ENCODE measurements around the gene ELOVL6.
"Not testable (repeated sequence)": the region's sequence is repeated elsewhere in the genome, so short reads cannot be mapped to it uniquely, and the experiment has no call there.

DNA sequence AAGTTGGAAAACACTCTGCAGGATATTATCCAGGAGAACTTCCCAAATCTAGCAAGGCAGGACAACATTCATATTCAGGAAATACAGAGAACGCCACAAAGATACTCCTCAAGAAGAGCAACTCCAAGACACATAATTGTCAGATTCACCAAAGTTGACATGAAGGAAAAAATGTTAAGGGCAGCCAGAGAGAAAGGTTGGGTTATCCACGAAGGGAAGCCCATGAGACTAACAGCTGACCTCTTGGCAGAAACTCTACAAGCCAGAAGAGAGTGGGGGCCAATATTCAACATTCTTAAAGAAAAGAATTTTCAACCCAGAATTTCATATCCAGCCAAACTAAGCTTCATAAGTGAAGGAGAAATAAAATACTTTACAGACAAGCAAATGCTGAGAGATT is 120.3 kb downstream of the ELOVL6 start:
- TF ChIP-seq CREBBP (IDR thresholded peaks at IDR 0.05; ENCODE audit: low read depth, low read length); SP2 (IDR thresholded peaks at IDR 0.05; ENCODE audit: extremely low read depth, low read depth, low read length, poor library complexity, severe bottlenecking); HMG20A (CRISPR knock-in tag; conservative IDR thresholded peaks at IDR 0.05); ZNF76 (CRISPR knock-in tag; IDR thresholded peaks at IDR 0.05; ENCODE audit: borderline replicate concordance); POLR2AphosphoS5 (IDR thresholded peaks at IDR 0.05; ENCODE audit: control insufficient read depth, insufficient read depth, low read depth, low read length); TARDBP (IDR thresholded peaks at IDR 0.05); GABPA (tag; conservative IDR thresholded peaks at IDR 0.05; ENCODE audit: low read depth): not testable (repeated sequence)
- TF ChIP-seq, protein P1, sequence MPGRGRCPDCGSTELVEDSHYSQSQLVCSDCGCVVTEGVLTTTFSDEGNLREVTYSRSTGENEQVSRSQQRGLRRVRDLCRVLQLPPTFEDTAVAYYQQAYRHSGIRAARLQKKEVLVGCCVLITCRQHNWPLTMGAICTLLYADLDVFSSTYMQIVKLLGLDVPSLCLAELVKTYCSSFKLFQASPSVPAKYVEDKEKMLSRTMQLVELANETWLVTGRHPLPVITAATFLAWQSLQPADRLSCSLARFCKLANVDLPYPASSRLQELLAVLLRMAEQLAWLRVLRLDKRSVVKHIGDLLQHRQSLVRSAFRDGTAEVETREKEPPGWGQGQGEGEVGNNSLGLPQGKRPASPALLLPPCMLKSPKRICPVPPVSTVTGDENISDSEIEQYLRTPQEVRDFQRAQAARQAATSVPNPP (IDR thresholded peaks at IDR 0.05; ENCODE audit: borderline replicate concordance, insufficient read depth, insufficient read length): not testable (repeated sequence)
- TF ChIP-seq, protein P2, sequence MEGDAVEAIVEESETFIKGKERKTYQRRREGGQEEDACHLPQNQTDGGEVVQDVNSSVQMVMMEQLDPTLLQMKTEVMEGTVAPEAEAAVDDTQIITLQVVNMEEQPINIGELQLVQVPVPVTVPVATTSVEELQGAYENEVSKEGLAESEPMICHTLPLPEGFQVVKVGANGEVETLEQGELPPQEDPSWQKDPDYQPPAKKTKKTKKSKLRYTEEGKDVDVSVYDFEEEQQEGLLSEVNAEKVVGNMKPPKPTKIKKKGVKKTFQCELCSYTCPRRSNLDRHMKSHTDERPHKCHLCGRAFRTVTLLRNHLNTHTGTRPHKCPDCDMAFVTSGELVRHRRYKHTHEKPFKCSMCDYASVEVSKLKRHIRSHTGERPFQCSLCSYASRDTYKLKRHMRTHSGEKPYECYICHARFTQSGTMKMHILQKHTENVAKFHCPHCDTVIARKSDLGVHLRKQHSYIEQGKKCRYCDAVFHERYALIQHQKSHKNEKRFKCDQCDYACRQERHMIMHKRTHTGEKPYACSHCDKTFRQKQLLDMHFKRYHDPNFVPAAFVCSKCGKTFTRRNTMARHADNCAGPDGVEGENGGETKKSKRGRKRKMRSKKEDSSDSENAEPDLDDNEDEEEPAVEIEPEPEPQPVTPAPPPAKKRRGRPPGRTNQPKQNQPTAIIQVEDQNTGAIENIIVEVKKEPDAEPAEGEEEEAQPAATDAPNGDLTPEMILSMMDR (IDR thresholded peaks at IDR 0.05 in 2 of 3, conservative IDR thresholded peaks at IDR 0.05 in 1 of 3; ENCODE audit: insufficient read depth in 2 of 3, low read depth in 1 of 3, low read length in 3 of 3): not testable (repeated sequence)
- TF ChIP-seq, protein P3, sequence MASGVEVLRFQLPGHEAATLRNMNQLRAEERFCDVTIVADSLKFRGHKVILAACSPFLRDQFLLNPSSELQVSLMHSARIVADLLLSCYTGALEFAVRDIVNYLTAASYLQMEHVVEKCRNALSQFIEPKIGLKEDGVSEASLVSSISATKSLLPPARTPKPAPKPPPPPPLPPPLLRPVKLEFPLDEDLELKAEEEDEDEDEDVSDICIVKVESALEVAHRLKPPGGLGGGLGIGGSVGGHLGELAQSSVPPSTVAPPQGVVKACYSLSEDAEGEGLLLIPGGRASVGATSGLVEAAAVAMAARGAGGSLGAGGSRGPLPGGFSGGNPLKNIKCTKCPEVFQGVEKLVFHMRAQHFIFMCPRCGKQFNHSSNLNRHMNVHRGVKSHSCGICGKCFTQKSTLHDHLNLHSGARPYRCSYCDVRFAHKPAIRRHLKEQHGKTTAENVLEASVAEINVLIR (CRISPR knock-in tag; IDR thresholded peaks at IDR 0.05): not testable (repeated sequence)
- TF ChIP-seq, protein P4, sequence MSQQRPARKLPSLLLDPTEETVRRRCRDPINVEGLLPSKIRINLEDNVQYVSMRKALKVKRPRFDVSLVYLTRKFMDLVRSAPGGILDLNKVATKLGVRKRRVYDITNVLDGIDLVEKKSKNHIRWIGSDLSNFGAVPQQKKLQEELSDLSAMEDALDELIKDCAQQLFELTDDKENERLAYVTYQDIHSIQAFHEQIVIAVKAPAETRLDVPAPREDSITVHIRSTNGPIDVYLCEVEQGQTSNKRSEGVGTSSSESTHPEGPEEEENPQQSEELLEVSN (IDR thresholded peaks at IDR 0.05; ENCODE audit: borderline replicate concordance in 1 of 2, extremely low read depth in 1 of 2, insufficient read depth in 1 of 2, insufficient read length in 1 of 2, low read depth in 1 of 2, low read length in 1 of 2, poor library complexity in 1 of 2, severe bottlenecking in 1 of 2): not testable (repeated sequence)
